Hematopoietic multipotent progenitor cell treated with erythropoietin and hydrocortisone succinate and interleukin-3 and kit ligand, for 8 days (in vitro differentiated cells): ENCODE results near the gene YBX1.
"Not testable (repeated sequence)": the region's sequence is repeated elsewhere in the genome, so short reads cannot be mapped to it uniquely, and the experiment has no call there.

ENCODE experiments used
- DNase-seq: peaks from one replicate; pipeline ENCODE4 v3.0.0-alpha.2; 2015

YBX1 gene

GRCh38 chr1:42751511-42752070, 69.4 kb downstream of the YBX1 start:
- DNase-seq: not testable (repeated sequence)

- DNase-seq: no peak
These were observed 70.1 kb downstream of the YBX1 start for GRCh38 chr1:42752284-42752683.

- no peak for DNase-seq
These were observed 70.9 kb downstream of the YBX1 start for GRCh38 chr1:42753070-42753469.
